HL-60 (cell line): ENCODE data around the gene MCIDAS.

Experiments
- DNase-seq, 2 experiments: peaks; one replicate each; pipeline ENCODE4 v3.0.0-alpha.2; 2010 to 2020; ENCODE audit warnings: low read depth in 1 of 2, low spot score in 1 of 2
- H3K27ac ChIP-seq: fragments of 250-450 bp; sonication (Bioruptor Pico); replicated peaks from 2 replicates; pipeline ENCODE4 v1.5.1; 2020; ENCODE audit warnings: mild to moderate bottlenecking, moderate library complexity
- H3K27me3 ChIP-seq: fragments of 250-450 bp; sonication (Bioruptor Pico); 2 replicates; pipeline ENCODE4 v1.5.1; 2021; ENCODE audit warnings: mild to moderate bottlenecking, moderate library complexity; ENCODE audit not compliant: insufficient read depth, poor library complexity, severe bottlenecking
- H3K4me3 ChIP-seq: replicated peaks from 2 replicates; pipeline ENCODE4 v1.5.1; 2011; ENCODE audit warnings: mild to moderate bottlenecking, control low read depth, low read length; ENCODE audit not compliant: insufficient read depth
- GABPA ChIP-seq: IDR thresholded peaks from 2 replicates; pipeline ENCODE4 v1.6.1; 2012; ENCODE audit warnings: low read depth
- POLR2AphosphoS5 ChIP-seq: IDR thresholded peaks from 2 replicates; pipeline ENCODE4 v1.6.1; 2012; ENCODE audit warnings: low read depth
- SPI1 ChIP-seq: IDR thresholded peaks from 2 replicates; pipeline ENCODE4 v1.6.1; 2012; ENCODE audit warnings: low read depth, mild to moderate bottlenecking, borderline replicate concordance
- TF ChIP-seq, protein P1 (sequence below): IDR thresholded peaks from one replicate; pipeline ENCODE4 v1.5.1; 2011; ENCODE audit warnings: low read length, control low read depth, inconsistent platforms; ENCODE audit not compliant: insufficient read depth
- TF ChIP-seq, protein P2 (sequence below): IDR thresholded peaks from 2 replicates; pipeline ENCODE4 v1.6.1; 2012; ENCODE audit warnings: low read depth; ENCODE audit not compliant: insufficient replicate concordance

The MCIDAS gene

GRCh38 chr5:55177078-55177477 lies 50.0 kb downstream of the MCIDAS start:
- DNase-seq, result no peak
- no peak overlapping the region for H3K27ac ChIP-seq
- H3K4me3 ChIP-seq, result no peak overlapping the region
- peaks cover 6% of the 10 kb centered on the region for H3K27me3 ChIP-seq
- TF ChIP-seq, protein P1, sequence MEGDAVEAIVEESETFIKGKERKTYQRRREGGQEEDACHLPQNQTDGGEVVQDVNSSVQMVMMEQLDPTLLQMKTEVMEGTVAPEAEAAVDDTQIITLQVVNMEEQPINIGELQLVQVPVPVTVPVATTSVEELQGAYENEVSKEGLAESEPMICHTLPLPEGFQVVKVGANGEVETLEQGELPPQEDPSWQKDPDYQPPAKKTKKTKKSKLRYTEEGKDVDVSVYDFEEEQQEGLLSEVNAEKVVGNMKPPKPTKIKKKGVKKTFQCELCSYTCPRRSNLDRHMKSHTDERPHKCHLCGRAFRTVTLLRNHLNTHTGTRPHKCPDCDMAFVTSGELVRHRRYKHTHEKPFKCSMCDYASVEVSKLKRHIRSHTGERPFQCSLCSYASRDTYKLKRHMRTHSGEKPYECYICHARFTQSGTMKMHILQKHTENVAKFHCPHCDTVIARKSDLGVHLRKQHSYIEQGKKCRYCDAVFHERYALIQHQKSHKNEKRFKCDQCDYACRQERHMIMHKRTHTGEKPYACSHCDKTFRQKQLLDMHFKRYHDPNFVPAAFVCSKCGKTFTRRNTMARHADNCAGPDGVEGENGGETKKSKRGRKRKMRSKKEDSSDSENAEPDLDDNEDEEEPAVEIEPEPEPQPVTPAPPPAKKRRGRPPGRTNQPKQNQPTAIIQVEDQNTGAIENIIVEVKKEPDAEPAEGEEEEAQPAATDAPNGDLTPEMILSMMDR, result no peak
- TF ChIP-seq POLR2AphosphoS5 (no peak), SPI1 (no peak), GABPA (no peak)

DNA sequence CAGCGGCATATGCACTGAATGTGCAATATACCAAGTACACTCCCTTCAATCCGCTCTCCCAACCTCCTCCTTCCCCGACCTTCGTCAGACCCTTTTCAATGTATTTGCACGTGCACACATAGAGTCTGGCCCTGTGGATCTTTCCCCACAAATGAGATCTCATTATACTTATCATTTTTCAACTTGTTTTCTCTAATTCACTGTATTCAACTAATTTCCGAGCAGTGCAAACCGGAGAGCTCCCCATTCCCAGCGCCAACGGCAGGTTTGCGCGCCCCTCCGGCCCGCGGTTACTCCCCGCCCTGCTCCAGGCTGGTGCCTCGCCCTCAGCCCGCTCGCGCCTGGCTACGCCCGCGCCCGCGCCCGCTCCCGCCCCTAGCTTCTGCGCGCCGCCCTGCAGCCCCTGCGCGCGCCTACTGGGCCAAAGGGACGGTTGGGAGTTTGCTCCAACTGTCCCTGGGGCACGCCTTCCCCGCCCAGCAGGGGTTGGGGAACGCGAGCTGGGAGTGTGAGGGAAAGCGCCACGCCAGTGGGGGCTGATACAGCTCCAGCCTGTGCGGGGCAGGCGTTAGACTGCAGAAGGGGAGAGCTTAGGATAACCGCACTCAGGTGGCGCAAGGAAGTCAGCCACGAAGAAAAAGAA lies 50.8 kb downstream of the MCIDAS start:
- Histone ChIP-seq H3K27ac (no peak overlapping the region), H3K27me3 (peaks cover 6% of the 10 kb centered on the region), H3K4me3 (peak overlapping the region; percentile 26)
- no peak for TF ChIP-seq POLR2AphosphoS5
- TF ChIP-seq, protein P1, result no peak
- DNase-seq, result peak in 1 of 2 experiments; percentile 2

DNA sequence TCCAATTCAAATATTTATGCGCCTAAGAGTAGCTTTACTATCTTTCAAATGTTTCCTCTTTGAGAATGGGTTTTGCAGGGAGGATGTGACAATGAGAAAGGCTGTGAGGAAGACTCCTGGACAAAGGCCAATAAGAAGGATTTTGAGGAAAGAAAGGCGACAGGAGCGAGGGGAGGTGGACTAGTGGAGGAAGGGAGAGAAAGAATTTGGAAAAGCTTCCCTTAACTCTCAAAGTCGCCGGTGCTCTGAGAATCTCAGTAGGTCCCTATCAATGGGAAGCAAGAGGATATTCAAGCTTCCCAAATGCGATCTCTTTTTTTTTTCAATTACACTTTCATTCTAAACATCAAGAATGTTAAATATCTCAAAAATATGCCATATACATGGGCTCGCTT lies 51.3 kb downstream of the MCIDAS start:
- H3K4me3 ChIP-seq, result no peak overlapping the region
- DNase-seq, result no peak
- no peak overlapping the region for H3K27ac ChIP-seq

GRCh38 chr5:55173687-55174230 lies 53.4 kb downstream of the MCIDAS start:
- peak overlapping the region; percentile 46 for H3K4me3 ChIP-seq
- TF ChIP-seq SPI1 (no peak), GABPA (no peak), POLR2AphosphoS5 (no peak)
- TF ChIP-seq, protein P1, result no peak
- TF ChIP-seq, protein P2, sequence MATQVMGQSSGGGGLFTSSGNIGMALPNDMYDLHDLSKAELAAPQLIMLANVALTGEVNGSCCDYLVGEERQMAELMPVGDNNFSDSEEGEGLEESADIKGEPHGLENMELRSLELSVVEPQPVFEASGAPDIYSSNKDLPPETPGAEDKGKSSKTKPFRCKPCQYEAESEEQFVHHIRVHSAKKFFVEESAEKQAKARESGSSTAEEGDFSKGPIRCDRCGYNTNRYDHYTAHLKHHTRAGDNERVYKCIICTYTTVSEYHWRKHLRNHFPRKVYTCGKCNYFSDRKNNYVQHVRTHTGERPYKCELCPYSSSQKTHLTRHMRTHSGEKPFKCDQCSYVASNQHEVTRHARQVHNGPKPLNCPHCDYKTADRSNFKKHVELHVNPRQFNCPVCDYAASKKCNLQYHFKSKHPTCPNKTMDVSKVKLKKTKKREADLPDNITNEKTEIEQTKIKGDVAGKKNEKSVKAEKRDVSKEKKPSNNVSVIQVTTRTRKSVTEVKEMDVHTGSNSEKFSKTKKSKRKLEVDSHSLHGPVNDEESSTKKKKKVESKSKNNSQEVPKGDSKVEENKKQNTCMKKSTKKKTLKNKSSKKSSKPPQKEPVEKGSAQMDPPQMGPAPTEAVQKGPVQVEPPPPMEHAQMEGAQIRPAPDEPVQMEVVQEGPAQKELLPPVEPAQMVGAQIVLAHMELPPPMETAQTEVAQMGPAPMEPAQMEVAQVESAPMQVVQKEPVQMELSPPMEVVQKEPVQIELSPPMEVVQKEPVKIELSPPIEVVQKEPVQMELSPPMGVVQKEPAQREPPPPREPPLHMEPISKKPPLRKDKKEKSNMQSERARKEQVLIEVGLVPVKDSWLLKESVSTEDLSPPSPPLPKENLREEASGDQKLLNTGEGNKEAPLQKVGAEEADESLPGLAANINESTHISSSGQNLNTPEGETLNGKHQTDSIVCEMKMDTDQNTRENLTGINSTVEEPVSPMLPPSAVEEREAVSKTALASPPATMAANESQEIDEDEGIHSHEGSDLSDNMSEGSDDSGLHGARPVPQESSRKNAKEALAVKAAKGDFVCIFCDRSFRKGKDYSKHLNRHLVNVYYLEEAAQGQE, result no peak
- H3K27ac ChIP-seq, result no peak overlapping the region
- peaks cover 6% of the 10 kb centered on the region for H3K27me3 ChIP-seq
- DNase-seq, result no peak

More for the DNA sequence above, 51.3 kb downstream of the MCIDAS start:
- H3K27me3 ChIP-seq, result peaks cover 6% of the 10 kb centered on the region
- TF ChIP-seq GABPA, result no peak
- TF ChIP-seq, protein P2, result no peak
- TF ChIP-seq, protein P1, result no peak
- TF ChIP-seq SPI1, result no peak
- TF ChIP-seq POLR2AphosphoS5, result no peak
